ENCODE results near the gene TEAD1.

- TF ChIP-seq TAF1 (IDR thresholded peaks at IDR 0.05; ENCODE audit: borderline replicate concordance, insufficient read depth, low read length) (no peak), POLR2AphosphoS5 (IDR thresholded peaks at IDR 0.05; ENCODE audit: low read depth, low read length) (no peak)
Observed at GRCh38 chr11:12829131-12829530, 154.9 kb downstream of the TEAD1 start.
